ENCODE data around the gene IARS1. TPM values are rescaled to one million over a fixed set of nuclear protein-coding genes. Genes with fewer than 3 reads are reported as not detected.

The IARS1 gene
- total and polyA plus RNA-seq, 2 experiments from 2014 or later: 105 to 310 TPM

DNA sequence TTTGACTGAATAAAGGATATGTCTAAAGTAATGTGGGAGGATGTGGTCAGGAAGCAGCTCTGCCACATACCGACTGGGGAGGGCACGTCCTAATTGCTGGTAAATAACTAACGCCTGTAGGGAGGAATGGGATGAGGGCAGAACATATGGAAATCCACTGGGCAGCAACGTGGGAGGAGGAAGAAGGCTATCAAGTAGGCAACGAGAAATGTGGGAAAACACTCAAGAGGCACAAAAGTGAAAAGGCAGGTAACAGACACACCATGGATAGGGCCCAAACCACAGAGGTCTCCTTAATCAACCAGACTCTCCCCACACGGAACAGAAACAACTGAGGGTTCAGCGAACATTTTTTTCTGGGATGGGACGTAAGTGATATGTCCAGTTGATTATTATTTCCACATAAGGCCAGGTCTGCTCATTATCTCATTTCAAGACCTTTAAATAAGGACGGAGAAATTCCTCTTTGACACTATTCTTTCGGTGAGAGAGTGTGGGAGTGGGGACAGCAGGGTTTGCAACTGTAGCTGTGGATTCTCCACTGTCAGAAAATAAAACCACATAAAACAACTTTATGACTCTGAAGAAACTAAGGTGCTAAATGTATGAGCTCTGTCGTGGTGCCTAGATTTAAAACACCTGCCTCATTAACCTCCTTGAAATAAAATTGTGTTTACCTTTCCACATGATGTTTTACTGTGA is 17.0 kb downstream of the IARS1 start (continued):
- no peak for TF ChIP-seq EZH2 (IDR thresholded peaks at IDR 0.05; ENCODE audit: low read depth, unreplicated experiment)
- TF ChIP-seq EZH2phosphoT487 (IDR thresholded peaks at IDR 0.05; ENCODE audit: unreplicated experiment): no peak
- TF ChIP-seq CREB1 (CRISPR knock-in tag; IDR thresholded peaks at IDR 0.05; ENCODE audit: low read depth): no peak
- no peak for TF ChIP-seq POLR2AphosphoS5 (IDR thresholded peaks at IDR 0.05; ENCODE audit: low read depth)
- TF ChIP-seq, protein P1, sequence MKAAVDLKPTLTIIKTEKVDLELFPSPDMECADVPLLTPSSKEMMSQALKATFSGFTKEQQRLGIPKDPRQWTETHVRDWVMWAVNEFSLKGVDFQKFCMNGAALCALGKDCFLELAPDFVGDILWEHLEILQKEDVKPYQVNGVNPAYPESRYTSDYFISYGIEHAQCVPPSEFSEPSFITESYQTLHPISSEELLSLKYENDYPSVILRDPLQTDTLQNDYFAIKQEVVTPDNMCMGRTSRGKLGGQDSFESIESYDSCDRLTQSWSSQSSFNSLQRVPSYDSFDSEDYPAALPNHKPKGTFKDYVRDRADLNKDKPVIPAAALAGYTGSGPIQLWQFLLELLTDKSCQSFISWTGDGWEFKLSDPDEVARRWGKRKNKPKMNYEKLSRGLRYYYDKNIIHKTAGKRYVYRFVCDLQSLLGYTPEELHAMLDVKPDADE (IDR thresholded peaks at IDR 0.05): no peak

DNA sequence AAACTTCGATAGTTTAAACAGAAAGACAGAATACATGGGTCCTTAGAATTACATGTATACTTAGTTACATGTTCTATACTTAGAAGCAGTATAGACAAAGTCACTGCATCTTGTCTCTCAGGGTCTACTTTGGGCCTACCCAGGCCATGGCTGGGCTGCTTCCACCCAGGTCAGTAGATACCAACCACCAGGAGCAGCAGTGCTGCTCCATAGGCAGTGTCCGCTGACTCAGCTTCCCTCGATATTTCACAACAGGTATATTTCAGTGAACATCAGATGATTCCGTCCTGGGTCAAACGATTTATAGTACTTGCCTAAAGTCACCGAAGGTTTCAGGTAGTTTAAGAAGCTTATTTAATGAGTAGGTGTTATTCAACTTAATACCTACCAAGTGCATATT is 18.0 kb downstream of the IARS1 start:
- Histone ChIP-seq H3F3A (replicated peaks; ENCODE audit: low read depth) (no peaks in the 10 kb centered on the region), H3K4me3 (no peak overlapping the region), H3K4me1 (ENCODE audit: insufficient read depth) (no peaks in the 10 kb centered on the region), H3K27me3 (ENCODE audit: insufficient read depth) (no peaks in the 10 kb centered on the region), H3K9me2 (ENCODE audit: insufficient read depth) (no peaks in the 10 kb centered on the region), H2AFZ (no peak overlapping the region), H3K79me2 (replicated peaks; ENCODE audit: insufficient read depth) (peaks cover 18% of the 10 kb centered on the region; the same call in 1 of the 2 replicates), H3K36me3 (ENCODE audit: insufficient read depth) (peaks cover 96% of the 10 kb centered on the region), H3K27ac (ENCODE audit: low read depth) (no peak overlapping the region), H3K4me2 (no peak overlapping the region), H4K20me1 (replicated peaks; ENCODE audit: insufficient read depth) (peaks cover 21% of the 10 kb centered on the region)
- no peaks in the 10 kb centered on the region for H3K4me1 Mint-ChIP-seq
- H3K27ac Mint-ChIP-seq: 0 out of 2 replicates have a peak overlapping the region, but pooled peaks have one; percentile 38
- no peak overlapping the region for H3K4me3 Mint-ChIP-seq
- no peak for DNase-seq (ENCODE audit: low spot score)
- peak; percentile 32; the same call in 1 of the 3 replicates for ATAC-seq
- no peaks in the 10 kb centered on the region for H3K27me3 Mint-ChIP-seq (ENCODE audit: insufficient read depth, low read depth, poor library complexity)
- peaks cover 97% of the 10 kb centered on the region for H3K36me3 Mint-ChIP-seq (ENCODE audit: low read depth)
- H3K9me3 Mint-ChIP-seq: no peaks in the 10 kb centered on the region
- TF ChIP-seq, protein P2, sequence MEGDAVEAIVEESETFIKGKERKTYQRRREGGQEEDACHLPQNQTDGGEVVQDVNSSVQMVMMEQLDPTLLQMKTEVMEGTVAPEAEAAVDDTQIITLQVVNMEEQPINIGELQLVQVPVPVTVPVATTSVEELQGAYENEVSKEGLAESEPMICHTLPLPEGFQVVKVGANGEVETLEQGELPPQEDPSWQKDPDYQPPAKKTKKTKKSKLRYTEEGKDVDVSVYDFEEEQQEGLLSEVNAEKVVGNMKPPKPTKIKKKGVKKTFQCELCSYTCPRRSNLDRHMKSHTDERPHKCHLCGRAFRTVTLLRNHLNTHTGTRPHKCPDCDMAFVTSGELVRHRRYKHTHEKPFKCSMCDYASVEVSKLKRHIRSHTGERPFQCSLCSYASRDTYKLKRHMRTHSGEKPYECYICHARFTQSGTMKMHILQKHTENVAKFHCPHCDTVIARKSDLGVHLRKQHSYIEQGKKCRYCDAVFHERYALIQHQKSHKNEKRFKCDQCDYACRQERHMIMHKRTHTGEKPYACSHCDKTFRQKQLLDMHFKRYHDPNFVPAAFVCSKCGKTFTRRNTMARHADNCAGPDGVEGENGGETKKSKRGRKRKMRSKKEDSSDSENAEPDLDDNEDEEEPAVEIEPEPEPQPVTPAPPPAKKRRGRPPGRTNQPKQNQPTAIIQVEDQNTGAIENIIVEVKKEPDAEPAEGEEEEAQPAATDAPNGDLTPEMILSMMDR (conservative IDR thresholded peaks at IDR 0.05; ENCODE audit: low read depth in 2 of 2): no peak
- TF ChIP-seq, protein P3, sequence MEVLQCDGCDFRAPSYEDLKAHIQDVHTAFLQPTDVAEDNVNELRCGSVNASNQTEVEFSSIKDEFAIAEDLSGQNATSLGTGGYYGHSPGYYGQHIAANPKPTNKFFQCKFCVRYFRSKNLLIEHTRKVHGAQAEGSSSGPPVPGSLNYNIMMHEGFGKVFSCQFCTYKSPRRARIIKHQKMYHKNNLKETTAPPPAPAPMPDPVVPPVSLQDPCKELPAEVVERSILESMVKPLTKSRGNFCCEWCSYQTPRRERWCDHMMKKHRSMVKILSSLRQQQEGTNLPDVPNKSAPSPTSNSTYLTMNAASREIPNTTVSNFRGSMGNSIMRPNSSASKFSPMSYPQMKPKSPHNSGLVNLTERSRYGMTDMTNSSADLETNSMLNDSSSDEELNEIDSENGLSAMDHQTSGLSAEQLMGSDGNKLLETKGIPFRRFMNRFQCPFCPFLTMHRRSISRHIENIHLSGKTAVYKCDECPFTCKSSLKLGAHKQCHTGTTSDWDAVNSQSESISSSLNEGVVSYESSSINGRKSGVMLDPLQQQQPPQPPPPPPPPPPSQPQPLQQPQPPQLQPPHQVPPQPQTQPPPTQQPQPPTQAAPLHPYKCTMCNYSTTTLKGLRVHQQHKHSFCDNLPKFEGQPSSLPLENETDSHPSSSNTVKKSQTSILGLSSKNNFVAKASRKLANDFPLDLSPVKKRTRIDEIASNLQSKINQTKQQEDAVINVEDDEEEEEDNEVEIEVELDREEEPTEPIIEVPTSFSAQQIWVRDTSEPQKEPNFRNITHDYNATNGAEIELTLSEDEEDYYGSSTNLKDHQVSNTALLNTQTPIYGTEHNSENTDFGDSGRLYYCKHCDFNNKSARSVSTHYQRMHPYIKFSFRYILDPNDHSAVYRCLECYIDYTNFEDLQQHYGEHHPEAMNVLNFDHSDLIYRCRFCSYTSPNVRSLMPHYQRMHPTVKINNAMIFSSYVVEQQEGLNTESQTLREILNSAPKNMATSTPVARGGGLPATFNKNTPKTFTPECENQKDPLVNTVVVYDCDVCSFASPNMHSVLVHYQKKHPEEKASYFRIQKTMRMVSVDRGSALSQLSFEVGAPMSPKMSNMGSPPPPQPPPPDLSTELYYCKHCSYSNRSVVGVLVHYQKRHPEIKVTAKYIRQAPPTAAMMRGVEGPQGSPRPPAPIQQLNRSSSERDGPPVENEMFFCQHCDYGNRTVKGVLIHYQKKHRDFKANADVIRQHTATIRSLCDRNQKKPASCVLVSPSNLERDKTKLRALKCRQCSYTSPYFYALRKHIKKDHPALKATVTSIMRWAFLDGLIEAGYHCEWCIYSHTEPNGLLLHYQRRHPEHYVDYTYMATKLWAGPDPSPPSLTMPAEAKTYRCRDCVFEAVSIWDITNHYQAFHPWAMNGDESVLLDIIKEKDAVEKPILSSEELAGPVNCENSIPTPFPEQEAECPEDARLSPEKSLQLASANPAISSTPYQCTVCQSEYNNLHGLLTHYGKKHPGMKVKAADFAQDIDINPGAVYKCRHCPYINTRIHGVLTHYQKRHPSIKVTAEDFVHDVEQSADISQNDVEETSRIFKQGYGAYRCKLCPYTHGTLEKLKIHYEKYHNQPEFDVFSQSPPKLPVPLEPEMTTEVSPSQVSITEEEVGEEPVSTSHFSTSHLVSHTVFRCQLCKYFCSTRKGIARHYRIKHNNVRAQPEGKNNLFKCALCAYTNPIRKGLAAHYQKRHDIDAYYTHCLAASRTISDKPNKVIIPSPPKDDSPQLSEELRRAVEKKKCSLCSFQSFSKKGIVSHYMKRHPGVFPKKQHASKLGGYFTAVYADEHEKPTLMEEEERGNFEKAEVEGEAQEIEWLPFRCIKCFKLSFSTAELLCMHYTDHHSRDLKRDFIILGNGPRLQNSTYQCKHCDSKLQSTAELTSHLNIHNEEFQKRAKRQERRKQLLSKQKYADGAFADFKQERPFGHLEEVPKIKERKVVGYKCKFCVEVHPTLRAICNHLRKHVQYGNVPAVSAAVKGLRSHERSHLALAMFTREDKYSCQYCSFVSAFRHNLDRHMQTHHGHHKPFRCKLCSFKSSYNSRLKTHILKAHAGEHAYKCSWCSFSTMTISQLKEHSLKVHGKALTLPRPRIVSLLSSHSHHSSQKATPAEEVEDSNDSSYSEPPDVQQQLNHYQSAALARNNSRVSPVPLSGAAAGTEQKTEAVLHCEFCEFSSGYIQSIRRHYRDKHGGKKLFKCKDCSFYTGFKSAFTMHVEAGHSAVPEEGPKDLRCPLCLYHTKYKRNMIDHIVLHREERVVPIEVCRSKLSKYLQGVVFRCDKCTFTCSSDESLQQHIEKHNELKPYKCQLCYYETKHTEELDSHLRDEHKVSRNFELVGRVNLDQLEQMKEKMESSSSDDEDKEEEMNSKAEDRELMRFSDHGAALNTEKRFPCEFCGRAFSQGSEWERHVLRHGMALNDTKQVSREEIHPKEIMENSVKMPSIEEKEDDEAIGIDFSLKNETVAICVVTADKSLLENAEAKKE (CRISPR knock-in tag; IDR thresholded peaks at IDR 0.05): no peak
- TF ChIP-seq STAT1 (IDR thresholded peaks at IDR 0.05; ENCODE audit: unreplicated experiment) (no peak), ZNF114 (CRISPR knock-in tag; IDR thresholded peaks at IDR 0.05) (no peak), EZH2phosphoT487 (IDR thresholded peaks at IDR 0.05; ENCODE audit: unreplicated experiment) (no peak), CREB1 (CRISPR knock-in tag; IDR thresholded peaks at IDR 0.05; ENCODE audit: low read depth) (no peak), JUNB (IDR thresholded peaks at IDR 0.05; ENCODE audit: unreplicated experiment) (no peak), POLR2AphosphoS5 (IDR thresholded peaks at IDR 0.05; ENCODE audit: low read depth) (no peak), ZNF331 (CRISPR knock-in tag; IDR thresholded peaks at IDR 0.05; ENCODE audit: low read depth) (no peak)
- TF ChIP-seq, protein P1 (IDR thresholded peaks at IDR 0.05): no peak

Data from GM23338 (cell line).